ENCODE data around the gene IL17REL.
A peak's percentile ranks its signal among the peaks of the same experiment; 100 is the strongest.

IL17REL gene

DNA sequence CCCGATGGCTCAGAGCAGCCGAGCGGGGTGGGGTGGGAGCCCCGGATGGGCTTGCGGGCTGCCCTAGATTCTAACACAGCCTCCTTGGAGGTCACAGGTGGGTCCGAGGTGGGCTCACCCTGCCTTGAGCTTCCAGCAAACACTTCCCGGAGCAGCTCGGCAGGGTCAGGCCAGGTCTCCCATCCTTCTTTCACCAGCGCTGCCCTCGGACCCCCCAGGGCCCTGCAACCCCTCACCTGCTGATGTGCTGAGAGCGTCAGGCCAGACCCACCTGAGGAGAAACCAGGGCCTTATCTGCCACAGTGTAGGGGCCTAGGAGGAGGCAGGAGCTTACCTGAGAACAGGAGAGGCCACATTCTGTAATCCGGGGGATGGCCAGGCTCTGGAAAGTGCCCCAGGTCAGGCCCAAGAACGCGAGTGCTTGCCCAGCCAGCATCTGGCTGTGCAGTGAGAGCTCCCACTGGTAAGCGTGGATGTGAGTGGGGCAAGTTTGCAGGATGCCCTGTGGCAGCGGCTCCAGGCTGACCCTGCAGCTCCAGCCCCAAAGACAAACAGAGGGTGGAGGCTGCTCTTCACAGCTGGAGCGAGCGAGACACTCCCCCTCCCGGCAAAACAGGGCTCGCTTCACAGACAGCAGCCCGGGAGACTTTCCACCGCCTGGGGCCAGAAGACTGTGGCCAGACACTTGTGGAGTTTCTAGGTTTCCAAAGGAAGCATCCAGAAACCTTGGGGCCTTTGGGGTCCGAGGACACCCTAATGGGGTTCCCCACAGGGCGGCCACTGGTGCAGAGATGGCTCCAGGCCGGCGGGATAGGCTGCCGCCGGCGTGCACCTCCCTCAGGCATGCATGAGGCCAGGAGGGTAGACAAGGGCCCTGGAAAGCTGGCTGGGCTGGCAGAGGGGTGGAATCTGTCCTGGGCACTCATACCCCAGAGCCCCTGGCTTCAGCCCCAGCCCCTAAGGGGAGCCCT, at the start of gene IL17REL:
Gene IL17REL, minus strand, starts transcription at position 555 of the 971 bp plus-strand sequence. Its CDS starts 119 bp downstream, at position 436.
- Mint-ChIP-seq H3K4me3 (peak within 1 kb of the TSS; percentile 79), H3K27ac (peak within 1 kb of the TSS; percentile 58), H3K4me1 (ENCODE audit: low read depth) (peaks cover 18% of the 10 kb centered on the region), H3K36me3 (no peaks in the 10 kb centered on the region), H3K27me3 (peaks cover 2% of the 10 kb centered on the region), H3K9me3 (ENCODE audit: low read depth) (no peaks in the 10 kb centered on the region)

DNA sequence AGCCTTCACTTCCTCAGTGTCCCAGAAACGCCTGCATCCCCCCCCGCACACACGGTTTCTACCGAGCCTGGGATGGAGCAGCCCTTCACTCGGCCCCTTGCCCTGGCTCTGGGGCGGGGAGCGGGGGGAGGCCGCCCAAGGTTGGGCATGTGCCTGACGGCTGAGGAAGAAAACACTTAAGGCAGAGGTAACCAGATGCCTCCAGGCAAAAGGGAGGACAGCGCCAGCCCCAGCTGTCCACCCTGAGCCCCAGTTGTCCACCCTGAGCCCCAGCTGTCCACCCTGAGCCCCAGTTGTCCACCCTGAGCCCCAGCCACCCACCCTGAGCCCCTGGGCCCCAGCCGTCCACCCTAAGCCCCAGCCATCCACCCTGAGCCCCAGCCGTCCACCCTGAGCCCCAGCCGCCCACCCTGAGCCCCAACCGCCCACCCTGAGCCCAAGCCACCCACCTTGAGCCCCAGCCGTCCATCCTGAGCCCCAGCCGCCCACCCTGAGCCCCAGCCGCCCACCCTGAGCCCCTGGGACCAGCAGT, 49.3 kb upstream of the IL17REL start:
- Mint-ChIP-seq H3K4me1 (ENCODE audit: low read depth) (peaks cover 2% of the 10 kb centered on the region), H3K9me3 (ENCODE audit: low read depth) (no peaks in the 10 kb centered on the region), H3K36me3 (no peaks in the 10 kb centered on the region), H3K4me3 (no peak overlapping the region), H3K27ac (no peak overlapping the region), H3K27me3 (peaks cover 2% of the 10 kb centered on the region)

DNA sequence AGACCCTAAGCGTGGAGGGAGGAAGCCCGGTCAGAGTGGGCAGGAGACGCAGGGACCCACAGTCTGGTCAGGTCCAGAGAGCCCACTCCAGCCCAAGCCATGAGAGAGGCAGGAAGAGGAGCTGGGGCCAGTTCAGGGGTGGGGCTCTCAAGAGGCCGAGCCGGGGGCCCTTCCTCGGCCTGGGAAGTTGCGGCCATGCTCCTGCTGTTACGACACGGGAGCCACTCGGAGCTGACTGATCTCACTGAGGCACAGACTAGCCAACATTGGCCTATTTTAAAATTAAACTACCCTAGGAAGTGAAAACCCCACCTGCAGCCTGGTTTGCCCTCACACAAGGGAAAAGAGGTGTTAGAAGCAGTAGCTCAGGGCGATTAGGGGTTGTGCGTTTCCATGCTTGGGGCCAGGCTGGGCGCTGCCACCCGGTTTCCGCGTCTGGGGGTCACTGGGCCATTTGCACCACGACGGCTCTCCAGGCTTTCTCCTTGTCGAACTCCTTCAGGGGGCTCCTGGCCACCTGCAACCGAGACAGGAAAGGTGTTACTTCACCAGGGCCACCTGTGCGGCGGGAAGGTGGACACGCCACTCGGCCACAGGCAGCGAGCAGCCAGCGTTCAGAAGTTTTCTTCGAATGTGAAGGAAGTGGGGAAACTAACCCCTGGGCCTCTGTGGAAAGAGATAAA, 48.7 kb upstream of the IL17REL start:
- Mint-ChIP-seq H3K4me1 (ENCODE audit: low read depth) (peaks cover 2% of the 10 kb centered on the region), H3K9me3 (ENCODE audit: low read depth) (no peaks in the 10 kb centered on the region), H3K27me3 (peaks cover 2% of the 10 kb centered on the region), H3K4me3 (no peak overlapping the region), H3K36me3 (no peaks in the 10 kb centered on the region), H3K27ac (no peak overlapping the region)

DNA sequence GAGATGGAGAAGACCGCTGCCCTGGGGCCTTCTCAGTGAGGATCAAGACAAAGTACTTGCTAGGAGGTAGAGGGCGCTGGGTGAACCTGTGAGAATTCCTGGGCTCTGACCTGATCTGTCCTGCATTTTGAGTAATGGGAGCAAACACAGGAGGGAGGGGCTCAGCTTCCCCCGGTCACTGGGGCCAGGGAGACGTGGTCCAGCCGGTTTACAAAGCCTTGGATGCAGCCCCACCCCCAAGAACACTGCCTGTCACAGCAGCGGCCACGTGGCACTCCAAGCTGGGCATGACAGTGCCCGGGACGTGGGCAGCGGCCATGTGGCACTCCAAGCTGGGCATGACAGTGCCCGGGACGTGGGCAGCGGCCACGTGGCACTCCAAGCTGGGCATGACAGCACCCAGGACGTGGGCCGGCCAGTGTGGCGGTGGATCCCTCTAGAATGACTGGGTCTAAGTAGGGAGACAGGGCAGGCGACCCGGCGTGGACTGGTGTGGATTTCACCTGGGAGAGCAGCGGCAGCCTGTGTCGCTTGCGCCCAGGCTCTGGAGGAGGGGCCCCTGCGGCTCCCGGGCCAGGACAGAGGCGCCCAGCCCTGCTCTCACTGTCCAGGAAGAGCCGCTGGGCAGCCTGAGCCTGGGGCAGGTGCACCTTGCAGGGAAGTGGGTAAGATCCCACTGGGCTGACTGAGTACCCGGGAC, 48.0 kb upstream of the IL17REL start:
- Mint-ChIP-seq H3K4me1 (ENCODE audit: low read depth) (peaks cover 2% of the 10 kb centered on the region), H3K27ac (no peak overlapping the region), H3K27me3 (peaks cover 3% of the 10 kb centered on the region), H3K9me3 (ENCODE audit: low read depth) (no peaks in the 10 kb centered on the region), H3K36me3 (no peaks in the 10 kb centered on the region), H3K4me3 (no peak overlapping the region)

DNA sequence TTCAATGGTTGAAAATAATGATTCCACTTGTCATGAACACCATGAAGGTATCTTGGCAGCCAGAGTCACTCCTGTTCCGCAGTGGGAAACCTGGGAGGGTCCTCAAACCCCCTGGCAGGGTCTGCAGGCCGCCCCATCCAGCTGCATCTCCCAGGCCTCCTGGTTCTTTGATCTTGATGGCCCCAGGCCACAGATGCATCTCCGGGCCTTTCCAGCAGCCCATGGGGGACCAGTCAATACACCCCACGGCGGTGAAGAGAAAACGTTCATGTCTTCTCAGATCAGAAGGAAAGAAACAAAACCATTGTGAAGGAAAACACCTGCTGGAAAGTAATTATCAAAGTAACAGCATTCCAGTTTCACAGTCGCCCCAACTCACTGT, 47.3 kb upstream of the IL17REL start:
- no peaks in the 10 kb centered on the region for H3K36me3 Mint-ChIP-seq
- no peak overlapping the region for H3K27ac Mint-ChIP-seq
- peak overlapping the region; percentile 27 for H3K4me3 Mint-ChIP-seq
- H3K27me3 Mint-ChIP-seq = peaks cover 3% of the 10 kb centered on the region
- peaks cover 2% of the 10 kb centered on the region for H3K4me1 Mint-ChIP-seq (ENCODE audit: low read depth)
- no peaks in the 10 kb centered on the region for H3K9me3 Mint-ChIP-seq (ENCODE audit: low read depth)

DNA sequence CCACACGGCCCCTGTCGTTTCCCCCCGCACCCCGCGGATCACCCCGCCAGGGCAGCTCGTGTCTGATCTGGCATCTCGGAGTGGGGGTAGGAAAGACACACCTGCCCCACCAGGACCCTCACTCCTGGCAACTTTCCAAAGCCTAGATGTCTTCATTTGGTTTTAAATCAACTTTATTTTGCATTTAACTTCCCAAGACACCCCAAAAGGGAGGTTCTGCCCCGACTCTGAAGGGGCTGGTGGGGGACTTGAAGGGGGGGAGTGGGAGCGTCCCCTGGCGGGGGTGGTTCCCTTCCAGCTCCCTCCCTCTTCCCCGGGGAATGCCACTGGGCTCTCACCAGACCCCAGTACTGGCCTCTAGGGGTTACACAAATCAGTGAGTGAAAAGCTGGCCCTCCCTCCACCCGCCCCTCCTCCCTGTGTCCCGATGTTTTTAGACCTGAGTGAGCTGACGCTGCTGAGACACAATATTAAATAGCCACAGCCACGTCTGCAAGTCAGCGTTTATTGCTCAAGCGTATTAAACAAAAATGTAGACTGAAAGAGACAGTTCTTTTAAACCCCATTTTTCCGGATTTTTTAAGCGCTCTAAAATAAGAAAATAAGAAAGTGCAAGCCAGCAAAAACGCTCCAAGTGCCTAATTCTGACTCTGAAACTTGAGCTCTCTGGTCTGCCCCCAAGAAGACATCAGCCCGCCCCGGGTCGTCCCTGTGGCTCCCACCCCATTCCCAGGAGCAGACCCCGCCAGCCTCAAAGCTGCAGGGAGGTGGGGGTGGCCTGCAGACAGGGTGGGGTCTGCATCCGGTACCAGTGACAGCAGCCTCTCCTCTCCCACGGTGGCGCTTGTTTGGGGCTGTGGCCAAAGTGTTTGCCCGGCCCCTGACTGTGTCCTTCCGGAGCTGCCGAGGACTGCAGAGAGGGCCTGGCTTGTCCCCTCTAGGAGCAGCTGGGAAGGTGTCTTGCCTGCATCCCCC, 46.6 kb upstream of the IL17REL start:
- no peaks in the 10 kb centered on the region for H3K36me3 Mint-ChIP-seq
- H3K4me3 Mint-ChIP-seq = peak overlapping the region; percentile 27
- peaks cover 3% of the 10 kb centered on the region for H3K27me3 Mint-ChIP-seq
- H3K9me3 Mint-ChIP-seq (ENCODE audit: low read depth) = no peaks in the 10 kb centered on the region
- H3K4me1 Mint-ChIP-seq (ENCODE audit: low read depth) = peaks cover 2% of the 10 kb centered on the region
- no peak overlapping the region for H3K27ac Mint-ChIP-seq

DNA sequence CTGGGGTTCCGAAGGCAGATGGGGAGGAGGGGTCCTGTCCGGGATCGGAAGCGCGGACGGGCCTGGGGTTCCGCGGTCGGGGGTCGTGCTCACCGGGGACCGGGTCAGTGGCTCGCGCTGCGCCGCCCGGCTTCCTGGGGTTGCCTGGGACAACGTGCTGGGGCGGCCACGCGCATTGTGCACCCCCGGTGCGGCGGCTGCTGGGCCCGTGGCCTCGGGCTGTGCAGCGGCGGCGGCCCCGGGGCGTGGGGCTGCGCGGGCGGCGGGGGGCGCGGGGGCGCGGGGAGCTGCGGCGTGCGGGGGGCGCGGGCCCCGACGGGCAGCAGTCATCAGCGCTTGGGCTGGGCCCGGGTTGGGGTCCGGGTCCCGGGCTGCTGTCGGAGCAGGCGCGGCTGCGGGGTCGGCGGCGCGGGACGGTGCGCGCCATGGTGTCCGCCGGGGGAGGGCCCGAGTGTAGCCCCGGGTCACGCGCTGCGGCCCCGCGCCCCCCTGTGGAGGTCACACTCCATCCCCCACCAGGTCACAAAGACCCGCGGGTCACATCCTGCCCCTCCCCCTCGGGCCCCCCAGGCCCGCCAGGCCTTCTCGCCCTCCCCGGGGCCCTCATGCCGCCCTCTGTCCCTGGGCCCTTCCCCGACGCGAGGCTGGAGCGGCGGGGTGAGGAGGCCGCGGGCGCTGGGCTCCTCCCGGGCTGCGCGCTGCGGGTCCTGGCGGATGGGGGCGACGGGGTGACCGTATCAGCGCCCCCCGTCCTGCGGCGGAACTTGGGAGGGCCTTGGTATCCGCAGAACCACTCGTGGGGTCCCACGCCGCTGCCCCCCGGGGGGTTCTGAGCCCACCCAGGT, 45.7 kb upstream of the IL17REL start, which contains the start of gene TTLL8:
Gene TTLL8, minus strand, starts transcription at position 238 of the 845 bp plus-strand sequence.
- no peaks in the 10 kb centered on the region for H3K36me3 Mint-ChIP-seq
- H3K4me1 Mint-ChIP-seq (ENCODE audit: low read depth) = peaks cover 2% of the 10 kb centered on the region
- H3K9me3 Mint-ChIP-seq (ENCODE audit: low read depth) = no peaks in the 10 kb centered on the region
- H3K4me3 Mint-ChIP-seq = peak within 1 kb of the TSS; percentile 30
- peaks cover 3% of the 10 kb centered on the region for H3K27me3 Mint-ChIP-seq
- no peak within 1 kb of the TSS for H3K27ac Mint-ChIP-seq

DNA sequence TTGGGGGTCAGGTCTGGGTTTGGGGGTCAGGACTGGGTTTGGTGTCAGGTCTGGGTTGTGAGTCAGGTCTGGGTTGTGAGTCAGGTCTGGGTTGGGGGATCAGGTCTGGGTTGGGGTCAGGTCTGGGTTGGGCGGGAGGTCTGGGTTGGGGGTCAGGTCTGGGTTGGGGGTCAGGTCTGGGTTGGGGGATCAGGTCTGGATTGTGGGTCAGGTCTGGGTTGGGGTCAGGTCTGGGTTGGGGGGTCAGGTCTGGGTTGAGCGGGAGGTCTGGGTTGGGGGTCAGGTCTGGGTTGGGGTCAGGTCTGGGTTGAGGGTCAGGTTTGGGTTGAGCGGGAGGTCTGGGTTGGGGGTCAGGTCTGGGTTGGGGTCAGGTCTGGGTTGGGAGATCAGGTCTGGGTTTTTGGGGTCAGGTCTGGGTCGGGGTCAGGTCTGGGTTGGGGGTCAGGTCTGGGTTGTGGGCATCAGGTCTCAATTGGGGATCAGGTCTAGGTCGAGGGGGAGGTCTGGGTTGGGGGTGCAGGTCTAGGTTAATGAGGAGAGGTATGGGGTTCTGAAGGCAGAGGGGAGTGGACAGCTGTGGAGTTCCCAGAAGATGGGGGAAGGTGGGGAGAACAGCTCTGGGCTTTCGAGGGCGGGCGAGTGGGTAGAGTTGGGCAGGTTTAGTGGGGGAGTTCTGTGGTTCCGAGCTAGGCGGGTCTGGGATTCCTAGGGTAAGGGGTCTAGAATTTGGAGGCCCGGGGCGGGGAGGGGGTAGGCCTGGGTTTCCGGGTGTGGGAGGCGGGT, 44.9 kb upstream of the IL17REL start:
- Mint-ChIP-seq H3K27me3 (peaks cover 3% of the 10 kb centered on the region), H3K4me1 (ENCODE audit: low read depth) (peaks cover 2% of the 10 kb centered on the region)

DNA sequence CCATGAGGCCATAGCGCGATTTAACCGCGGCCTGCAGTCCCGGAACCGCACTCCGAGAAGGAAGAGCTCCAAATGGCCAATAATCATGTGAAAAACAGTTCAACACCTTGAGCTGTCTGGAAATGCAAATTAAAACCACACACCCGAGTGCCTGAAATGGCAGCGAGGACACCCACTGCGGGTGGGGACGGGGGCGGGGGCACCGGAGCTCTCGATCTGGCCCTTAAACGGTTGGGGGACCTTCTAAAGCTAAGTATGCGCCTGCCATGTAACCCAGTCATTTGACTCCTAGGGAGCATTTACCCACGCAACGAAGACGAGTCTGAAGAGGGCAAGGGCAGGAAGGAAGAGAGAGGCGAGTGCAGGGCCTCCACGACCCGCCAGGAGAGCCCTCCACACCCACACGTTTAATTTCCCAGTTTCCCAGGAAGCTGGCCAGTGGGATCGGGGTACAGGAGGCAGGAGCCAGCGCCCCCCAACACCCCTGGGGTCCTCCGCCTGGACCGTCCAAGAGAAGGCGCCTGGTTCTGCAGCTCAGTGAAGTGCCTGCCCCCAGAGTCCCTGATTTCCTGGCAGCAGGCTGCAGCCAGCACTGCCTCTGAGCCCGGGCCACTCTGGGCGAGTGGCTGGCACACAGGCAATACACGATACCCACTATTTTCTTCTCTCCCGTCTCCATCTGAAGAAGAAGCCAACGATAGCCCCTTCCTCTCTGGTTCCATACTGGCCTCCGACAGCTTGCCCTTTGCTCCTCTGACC, 43.8 kb upstream of the IL17REL start:
- Mint-ChIP-seq H3K4me1 (ENCODE audit: low read depth) (peaks cover 2% of the 10 kb centered on the region), H3K36me3 (no peaks in the 10 kb centered on the region), H3K9me3 (ENCODE audit: low read depth) (no peaks in the 10 kb centered on the region), H3K4me3 (no peak overlapping the region), H3K27ac (no peak overlapping the region), H3K27me3 (peaks cover 3% of the 10 kb centered on the region)

More for the DNA sequence above, 44.9 kb upstream of the IL17REL start:
- Mint-ChIP-seq H3K9me3 (ENCODE audit: low read depth) (no peaks in the 10 kb centered on the region), H3K27ac (no peak overlapping the region), H3K36me3 (no peaks in the 10 kb centered on the region), H3K4me3 (peak overlapping the region; percentile 30)

DNA sequence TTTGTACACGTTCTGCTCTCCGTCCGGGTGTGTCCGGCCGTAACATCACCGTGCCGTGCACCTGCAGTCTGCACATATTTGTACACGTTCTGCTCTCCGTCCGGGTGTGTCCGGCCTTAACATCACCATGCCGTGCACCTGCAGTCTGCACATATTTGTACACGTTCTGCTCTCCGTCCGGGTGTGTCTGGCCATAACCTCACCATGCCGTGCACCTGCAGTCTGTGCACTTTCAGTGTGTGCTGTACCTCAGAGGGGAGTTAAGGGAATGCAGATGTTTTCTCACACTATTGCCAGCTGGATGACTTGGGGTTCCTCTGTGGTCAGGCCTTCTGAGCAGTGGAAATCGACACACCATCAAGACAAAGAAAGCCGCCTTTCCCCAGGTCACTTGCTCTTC, 41.3 kb upstream of the IL17REL start:
- H3K27me3 Mint-ChIP-seq = peaks cover 1% of the 10 kb centered on the region
- no peaks in the 10 kb centered on the region for H3K4me1 Mint-ChIP-seq (ENCODE audit: low read depth)
- H3K27ac Mint-ChIP-seq = no peak overlapping the region
- no peak overlapping the region for H3K4me3 Mint-ChIP-seq
- no peaks in the 10 kb centered on the region for H3K9me3 Mint-ChIP-seq (ENCODE audit: low read depth)
- H3K36me3 Mint-ChIP-seq = no peaks in the 10 kb centered on the region

DNA sequence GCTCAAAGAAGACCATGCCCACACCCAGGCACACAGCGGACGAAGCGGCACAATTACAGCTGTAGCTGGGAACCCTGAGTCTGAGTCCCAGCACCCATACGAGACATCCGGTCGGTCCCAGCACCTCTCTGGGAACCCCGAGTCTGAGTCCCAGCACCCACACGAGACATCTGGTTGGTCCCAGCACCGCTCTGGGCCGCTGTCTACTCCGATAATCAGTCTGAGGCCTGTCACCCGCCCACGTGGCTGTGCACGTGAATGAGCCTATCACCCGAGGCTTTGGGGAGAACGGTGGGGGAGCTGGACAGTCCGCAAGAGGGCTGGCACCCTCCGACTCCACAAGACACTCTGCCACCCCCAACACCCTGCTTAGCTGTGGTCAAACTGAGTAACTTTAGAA, 39.4 kb upstream of the IL17REL start:
- Mint-ChIP-seq H3K9me3 (ENCODE audit: low read depth) (no peaks in the 10 kb centered on the region), H3K4me1 (ENCODE audit: low read depth) (peaks cover 2% of the 10 kb centered on the region), H3K36me3 (no peaks in the 10 kb centered on the region), H3K27ac (no peak overlapping the region), H3K4me3 (no peak overlapping the region), H3K27me3 (peaks cover 1% of the 10 kb centered on the region)
